KMS-11 (cell line): ENCODE measurements around the gene SPTSSA.

ENCODE experiments used
- H2AFZ ChIP-seq: fragments of 200-600 bp; sonication (generic); 2 replicates; pipeline ENCODE4 v1.6.1; 2016; ENCODE audit warnings: antibody characterized with exemption, mixed run types, low read depth
- H3K27ac ChIP-seq: fragments of 200-600 bp; sonication (generic); 2 replicates; pipeline ENCODE4 v1.6.1; 2016; ENCODE audit warnings: mild to moderate bottlenecking, mixed run types
- H3K27me3 ChIP-seq: fragments of 200-600 bp; sonication (generic); 2 replicates; pipeline ENCODE4 v1.6.1; 2017; ENCODE audit warnings: mild to moderate bottlenecking, low read depth, mixed run types, moderate library complexity; ENCODE audit not compliant: insufficient read depth
- H3K36me3 ChIP-seq: fragments of 200-600 bp; sonication (generic); 2 replicates; pipeline ENCODE4 v1.6.1; 2017; ENCODE audit warnings: mild to moderate bottlenecking, mixed run types; ENCODE audit not compliant: insufficient read depth
- H3K4me1 ChIP-seq: fragments of 200-600 bp; sonication (generic); 2 replicates; pipeline ENCODE4 v1.6.1; 2016; ENCODE audit warnings: mild to moderate bottlenecking, low read depth, mixed run types; ENCODE audit not compliant: poor library complexity, severe bottlenecking
- H3K4me2 ChIP-seq: fragments of 200-600 bp; sonication (generic); 2 replicates; pipeline ENCODE4 v1.7.0; 2016; ENCODE audit warnings: mild to moderate bottlenecking, mixed run types
- H3K4me3 ChIP-seq: fragments of 200-600 bp; sonication (generic); IDR thresholded peaks from 2 replicates; pipeline ENCODE4 v1.6.1; 2017; ENCODE audit warnings: low read depth, low read length, mixed read lengths; ENCODE audit not compliant: insufficient read depth
- H3K79me2 ChIP-seq: fragments of 200-600 bp; sonication (generic); 2 replicates; pipeline ENCODE4 v1.6.1; 2016; ENCODE audit warnings: low read depth, mixed run types; ENCODE audit not compliant: insufficient read depth
- H3K9ac ChIP-seq: fragments of 200-600 bp; sonication (generic); 2 replicates; pipeline ENCODE4 v1.6.1; 2016; ENCODE audit warnings: mild to moderate bottlenecking, mixed run types
- H4K20me1 ChIP-seq: fragments of 200-600 bp; sonication (generic); 2 replicates; pipeline ENCODE4 v1.6.1; 2016; ENCODE audit warnings: mild to moderate bottlenecking, mixed run types; ENCODE audit not compliant: insufficient read depth
- CTCF ChIP-seq: fragments of 200-600 bp; sonication (generic); conservative IDR thresholded peaks from 2 replicates; pipeline ENCODE4 v1.6.1; 2017; ENCODE audit warnings: low read depth, mild to moderate bottlenecking, antibody characterized with exemption, low read length, moderate library complexity, mixed read lengths

SPTSSA gene

DNA sequence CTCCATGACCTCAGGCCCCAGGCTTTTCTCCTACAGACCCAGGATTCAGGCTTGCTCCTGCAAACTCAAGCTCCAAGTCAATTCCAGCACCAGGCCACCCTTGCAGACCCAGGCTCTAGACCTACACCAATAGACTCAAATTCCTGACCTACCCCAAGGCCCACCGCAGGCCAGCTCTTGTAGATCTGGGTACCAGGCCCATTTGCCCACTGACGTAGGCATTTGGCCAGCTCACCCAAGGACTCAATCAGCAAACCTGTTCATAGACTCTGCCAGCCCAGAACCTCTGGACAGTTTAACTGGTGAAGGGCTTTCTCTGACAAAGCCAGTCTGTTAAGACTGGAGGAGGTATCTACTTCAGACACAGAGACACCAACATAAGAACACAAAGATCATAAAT, 52.3 kb downstream of the SPTSSA start:
- no peaks in the 10 kb centered on the region for H3K79me2 ChIP-seq
- H3K4me2 ChIP-seq, result no peak overlapping the region
- H3K4me1 ChIP-seq, result no peaks in the 10 kb centered on the region
- H3K36me3 ChIP-seq, result no peaks in the 10 kb centered on the region
- no peaks in the 10 kb centered on the region for H4K20me1 ChIP-seq
- H2AFZ ChIP-seq, result no peak overlapping the region
- no peak overlapping the region for H3K9ac ChIP-seq
- no peak for TF ChIP-seq CTCF
- no peak overlapping the region for H3K4me3 ChIP-seq
- H3K27ac ChIP-seq, result no peak overlapping the region
- H3K27me3 ChIP-seq, result no peaks in the 10 kb centered on the region

GRCh38 chr14:34407951-34408350, 54.1 kb downstream of the SPTSSA start:
- no peak for TF ChIP-seq CTCF
- H3K4me1 ChIP-seq, result no peaks in the 10 kb centered on the region
- no peak overlapping the region for H3K27ac ChIP-seq
- no peaks in the 10 kb centered on the region for H3K79me2 ChIP-seq
- no peaks in the 10 kb centered on the region for H4K20me1 ChIP-seq
- H3K36me3 ChIP-seq, result no peaks in the 10 kb centered on the region
- no peaks in the 10 kb centered on the region for H3K27me3 ChIP-seq
- no peak overlapping the region for H3K4me2 ChIP-seq
- no peak overlapping the region for H3K9ac ChIP-seq
- H3K4me3 ChIP-seq, result no peak overlapping the region
- H2AFZ ChIP-seq, result no peak overlapping the region

DNA sequence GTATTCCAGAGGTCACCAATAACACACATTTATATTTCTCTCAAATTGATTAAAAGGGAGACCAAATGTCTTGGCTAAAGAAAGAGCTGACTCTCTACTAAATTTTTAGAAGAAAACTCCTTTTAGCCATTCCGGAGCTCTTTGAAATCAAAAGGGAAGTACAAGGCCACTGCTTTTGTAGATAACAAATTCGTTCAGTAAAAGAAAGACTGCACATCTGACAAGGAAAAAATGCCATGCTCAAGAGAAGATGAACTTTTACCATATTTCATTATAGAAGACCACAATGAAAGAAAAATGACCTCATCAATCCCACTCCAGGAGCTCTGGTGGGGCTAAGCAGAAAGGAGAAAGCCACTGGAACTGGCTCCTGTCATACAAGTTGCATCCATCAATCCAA, 57.6 kb downstream of the SPTSSA start:
- no peak for TF ChIP-seq CTCF
- Histone ChIP-seq H3K27ac (no peak overlapping the region), H3K27me3 (no peaks in the 10 kb centered on the region), H3K4me3 (no peak overlapping the region), H3K36me3 (no peaks in the 10 kb centered on the region), H3K4me2 (no peak overlapping the region), H3K9ac (no peak overlapping the region), H4K20me1 (no peaks in the 10 kb centered on the region), H3K79me2 (no peaks in the 10 kb centered on the region), H3K4me1 (no peaks in the 10 kb centered on the region), H2AFZ (no peak overlapping the region)

DNA sequence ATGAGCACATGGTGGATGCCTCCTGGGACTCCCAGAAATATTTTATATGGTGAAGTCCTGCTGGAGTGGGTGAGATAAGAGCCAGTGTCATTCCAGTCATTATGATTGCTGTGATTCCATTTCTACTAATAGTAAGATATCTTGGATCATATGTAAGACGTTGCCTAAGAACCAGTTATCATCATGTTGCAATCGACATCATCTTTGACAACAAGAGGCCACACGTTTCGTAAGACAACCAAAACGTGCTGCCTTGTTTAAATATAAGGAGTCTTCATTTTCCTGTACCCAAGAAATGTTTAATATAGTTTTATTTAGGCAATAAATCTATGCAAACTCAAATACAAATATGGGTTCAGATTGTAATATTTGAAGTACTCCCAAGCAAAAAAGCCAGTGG, 58.4 kb downstream of the SPTSSA start:
- Histone ChIP-seq H3K9ac (no peak overlapping the region), H3K27me3 (no peaks in the 10 kb centered on the region), H3K4me3 (no peak overlapping the region), H3K27ac (no peak overlapping the region), H4K20me1 (no peaks in the 10 kb centered on the region), H2AFZ (no peak overlapping the region), H3K4me1 (no peaks in the 10 kb centered on the region), H3K79me2 (no peaks in the 10 kb centered on the region), H3K36me3 (no peaks in the 10 kb centered on the region), H3K4me2 (no peak overlapping the region)
- TF ChIP-seq CTCF, result no peak

GRCh38 chr14:34398024-34398423, 64.0 kb downstream of the SPTSSA start:
- no peaks in the 10 kb centered on the region for H3K27me3 ChIP-seq
- H3K27ac ChIP-seq, result no peak overlapping the region
- no peak for TF ChIP-seq CTCF
- H2AFZ ChIP-seq, result no peak overlapping the region
- H4K20me1 ChIP-seq, result no peaks in the 10 kb centered on the region
- H3K79me2 ChIP-seq, result no peaks in the 10 kb centered on the region
- no peak overlapping the region for H3K4me2 ChIP-seq
- H3K9ac ChIP-seq, result no peak overlapping the region
- H3K4me3 ChIP-seq, result no peak overlapping the region
- H3K36me3 ChIP-seq, result no peaks in the 10 kb centered on the region
- H3K4me1 ChIP-seq, result no peaks in the 10 kb centered on the region
